Measurements from ENCODE around the gene PUM1. TPM values are rescaled to one million over a fixed set of nuclear protein-coding genes. Genes with fewer than 3 reads are reported as not detected.

The PUM1 gene
- total RNA-seq, 1 experiment from 2014 or later, result 43.3 TPM

DNA sequence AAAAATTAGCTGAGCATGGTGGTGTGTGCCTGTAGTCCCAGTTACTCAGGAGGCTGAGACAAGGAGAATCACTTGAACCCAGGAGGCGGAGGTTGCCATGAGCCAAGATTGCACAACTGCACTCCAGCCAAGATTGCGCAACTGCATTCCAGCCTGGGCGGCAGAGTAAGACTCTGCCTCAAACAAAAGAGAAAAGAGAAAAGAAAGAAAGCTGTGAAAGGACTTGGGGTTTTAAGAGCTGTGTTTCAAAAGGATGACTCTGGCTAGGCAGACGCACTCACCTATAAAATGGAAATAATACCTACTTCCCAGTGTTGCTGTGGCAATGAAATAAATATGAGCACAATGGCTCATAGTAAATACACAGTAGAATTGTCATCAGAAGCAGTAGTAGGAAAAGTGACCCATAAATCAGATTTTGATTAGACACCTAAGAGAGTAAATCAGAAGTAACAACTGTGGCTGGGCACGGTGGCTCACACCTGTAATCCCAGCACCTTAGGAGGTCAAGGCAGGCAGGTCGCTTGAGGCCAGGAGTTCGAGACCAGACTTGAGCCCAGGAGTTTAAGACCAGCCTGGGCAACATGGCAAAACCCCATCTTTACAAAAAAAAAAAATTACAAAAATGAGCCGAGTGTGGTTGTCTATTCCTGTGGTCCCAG is 45.9 kb upstream of the PUM1 start:
- TF ChIP-seq CTCF (conservative IDR thresholded peaks at IDR 0.05; ENCODE audit: low read depth, low read length), result no peak
- no peak for TF ChIP-seq EZH2phosphoT487 (IDR thresholded peaks at IDR 0.05; ENCODE audit: borderline replicate concordance, low read length)
- no peak for TF ChIP-seq EZH2 (IDR thresholded peaks at IDR 0.05; ENCODE audit: low read length, unreplicated experiment)
- Histone ChIP-seq H3K9me3 (ENCODE audit: low read length) (no peaks in the 10 kb centered on the region), H3F3A (ENCODE audit: low read length, unreplicated experiment) (no peaks in the 10 kb centered on the region), H3K27ac (ENCODE audit: low read length) (peak overlapping the region; percentile 18; the same call in 1 of the 2 replicates), H3K9ac (ENCODE audit: low read length) (no peak overlapping the region), H3K36me3 (ENCODE audit: low read depth, low read length) (no peaks in the 10 kb centered on the region), H3K27me3 (ENCODE audit: low read length) (no peaks in the 10 kb centered on the region), H4K20me1 (ENCODE audit: low read length) (no peaks in the 10 kb centered on the region), H3K4me1 (ENCODE audit: insufficient read depth, low read length) (peaks cover 6% of the 10 kb centered on the region; the same call in 1 of the 2 replicates), H3K9me2 (replicated peaks; ENCODE audit: low read length) (no peaks in the 10 kb centered on the region), H3K4me2 (ENCODE audit: low read length) (no peak overlapping the region), H3K79me2 (ENCODE audit: low read length) (no peaks in the 10 kb centered on the region), H2AFZ (ENCODE audit: low read length) (no peak overlapping the region), H3K4me3 (ENCODE audit: low read length) (no peak overlapping the region)
- ChIA-PET CTCF (no interaction called here), POLR2A (ENCODE audit: unreplicated experiment) (no interaction called here)
- no TSS peak for BruUV-seq (replicated peaks)
- peak; percentile 48; the same call in 1 of the 2 replicates for ATAC-seq
- peak; percentile 50 for DNase-seq
- intact Hi-C loops (cut with micrococcal nuclease), result no loop called here

- intact Hi-C loops (cut with micrococcal nuclease), result no loop called here
- CTCF ChIA-PET, result no interaction called here
- H3K9me3 ChIP-seq (ENCODE audit: low read length), result no peaks in the 10 kb centered on the region
- no peaks in the 10 kb centered on the region for H3K27me3 ChIP-seq (ENCODE audit: low read length)
- H3K27ac ChIP-seq (ENCODE audit: low read length), result peak overlapping the region; percentile 18; the same call in 1 of the 2 replicates
- H3K9me2 ChIP-seq (replicated peaks; ENCODE audit: low read length), result no peaks in the 10 kb centered on the region
- H4K20me1 ChIP-seq (ENCODE audit: low read length), result no peaks in the 10 kb centered on the region
- POLR2A ChIA-PET (ENCODE audit: unreplicated experiment), result no interaction called here
- no peak for ATAC-seq
- no peak for TF ChIP-seq EZH2 (IDR thresholded peaks at IDR 0.05; ENCODE audit: low read length, unreplicated experiment)
- no peak for TF ChIP-seq CTCF (conservative IDR thresholded peaks at IDR 0.05; ENCODE audit: low read depth, low read length)
- TF ChIP-seq EZH2phosphoT487 (IDR thresholded peaks at IDR 0.05; ENCODE audit: borderline replicate concordance, low read length), result no peak
- peaks cover 6% of the 10 kb centered on the region; the same call in 1 of the 2 replicates for H3K4me1 ChIP-seq (ENCODE audit: insufficient read depth, low read length)
- no TSS peak for BruUV-seq (replicated peaks)
- no peaks in the 10 kb centered on the region for H3K79me2 ChIP-seq (ENCODE audit: low read length)
- H3K4me2 ChIP-seq (ENCODE audit: low read length), result no peak overlapping the region
- H3K36me3 ChIP-seq (ENCODE audit: low read depth, low read length), result no peaks in the 10 kb centered on the region
- H3K9ac ChIP-seq (ENCODE audit: low read length), result no peak overlapping the region
- no peaks in the 10 kb centered on the region for H3F3A ChIP-seq (ENCODE audit: low read length, unreplicated experiment)
- no peak for DNase-seq
- H2AFZ ChIP-seq (ENCODE audit: low read length), result no peak overlapping the region
- H3K4me3 ChIP-seq (ENCODE audit: low read length), result no peak overlapping the region
Measured at GRCh38 chr1:31110846-31111245, 45.3 kb upstream of the PUM1 start.

DNA sequence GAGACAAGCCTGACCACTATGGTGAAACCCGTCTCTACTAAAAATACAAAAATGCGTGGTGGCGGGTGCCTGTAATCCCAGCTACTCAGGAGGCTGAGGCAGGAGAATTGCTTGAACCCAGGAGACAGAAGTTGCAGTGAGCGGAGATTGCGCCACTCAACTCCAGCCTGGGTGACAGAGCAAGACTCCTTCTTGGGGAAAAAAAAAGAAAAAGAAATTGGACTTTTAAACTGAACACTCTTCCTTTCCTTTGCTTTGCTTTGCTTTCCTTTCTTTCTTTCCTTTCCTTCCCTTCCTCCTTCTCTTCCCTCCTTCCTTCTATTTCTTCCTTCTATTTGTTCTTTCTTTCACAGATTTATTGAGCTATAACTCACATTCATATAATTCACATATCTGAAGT is 43.3 kb upstream of the PUM1 start:
- no peak overlapping the region for H3K9ac ChIP-seq (ENCODE audit: low read length)
- no peak for ATAC-seq
- CTCF ChIA-PET, result no interaction called here

More for the DNA sequence above, 43.3 kb upstream of the PUM1 start:
- Histone ChIP-seq H3K4me3 (ENCODE audit: low read length) (no peak overlapping the region), H3K79me2 (ENCODE audit: low read length) (no peaks in the 10 kb centered on the region), H3K9me2 (replicated peaks; ENCODE audit: low read length) (no peaks in the 10 kb centered on the region), H3F3A (ENCODE audit: low read length, unreplicated experiment) (no peaks in the 10 kb centered on the region), H2AFZ (ENCODE audit: low read length) (no peak overlapping the region), H3K36me3 (ENCODE audit: low read depth, low read length) (no peaks in the 10 kb centered on the region), H3K4me1 (ENCODE audit: insufficient read depth, low read length) (peaks cover 6% of the 10 kb centered on the region; the same call in 1 of the 2 replicates), H3K27me3 (ENCODE audit: low read length) (no peaks in the 10 kb centered on the region), H4K20me1 (ENCODE audit: low read length) (no peaks in the 10 kb centered on the region), H3K9me3 (ENCODE audit: low read length) (no peaks in the 10 kb centered on the region), H3K27ac (ENCODE audit: low read length) (no peak overlapping the region), H3K4me2 (ENCODE audit: low read length) (no peak overlapping the region)
- POLR2A ChIA-PET (ENCODE audit: unreplicated experiment), result no interaction called here
- no TSS peak for BruUV-seq (replicated peaks)
- no peak for DNase-seq
- intact Hi-C loops (cut with micrococcal nuclease), result no loop called here
- no peak for TF ChIP-seq EZH2 (IDR thresholded peaks at IDR 0.05; ENCODE audit: low read length, unreplicated experiment)
- TF ChIP-seq CTCF (conservative IDR thresholded peaks at IDR 0.05; ENCODE audit: low read depth, low read length), result no peak
- no peak for TF ChIP-seq EZH2phosphoT487 (IDR thresholded peaks at IDR 0.05; ENCODE audit: borderline replicate concordance, low read length)
